Measurements from ENCODE around the gene GALNT17.
"Not testable (repeated sequence)": the region's sequence is repeated elsewhere in the genome, so short reads cannot be mapped to it uniquely, and the experiment has no call there.

GALNT17 gene

GRCh38 chr7:71584256-71584655 is 452.3 kb downstream of the GALNT17 start:
- no peak for DNase-seq

GRCh38 chr7:71591876-71592275 is 459.9 kb downstream of the GALNT17 start:
- DNase-seq: no peak

GRCh38 chr7:71592388-71592787 is 460.4 kb downstream of the GALNT17 start:
- not testable (repeated sequence) for DNase-seq

GRCh38 chr7:71594736-71595135 is 462.8 kb downstream of the GALNT17 start:
- no peak for DNase-seq

GRCh38 chr7:71595176-71595575 is 463.2 kb downstream of the GALNT17 start:
- no peak for DNase-seq

DNA sequence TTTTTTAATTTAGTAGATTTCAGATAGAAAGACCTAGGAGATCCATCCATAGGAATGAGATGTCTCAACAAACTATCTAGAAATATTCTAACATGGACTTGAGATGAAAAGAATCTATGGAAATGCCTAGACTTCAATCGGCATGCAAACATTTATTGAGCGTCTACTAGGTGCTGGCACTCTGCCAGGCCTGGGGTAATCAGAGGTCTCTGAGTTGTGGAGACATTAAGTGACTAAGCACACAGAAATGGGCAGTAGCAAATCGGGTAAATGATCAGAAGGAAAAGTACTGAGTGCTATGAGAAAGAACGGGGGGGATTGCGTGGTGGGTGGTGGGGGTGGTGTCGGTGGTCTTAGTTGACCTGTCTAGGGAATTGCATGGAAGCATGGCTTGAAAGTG is 466.6 kb downstream of the GALNT17 start:
- DNase-seq: no peak

GRCh38 chr7:71601851-71602250 is 469.9 kb downstream of the GALNT17 start:
- DNase-seq: no peak

GRCh38 chr7:71604818-71605414 is 473.0 kb downstream of the GALNT17 start:
- no peak for DNase-seq

DNA sequence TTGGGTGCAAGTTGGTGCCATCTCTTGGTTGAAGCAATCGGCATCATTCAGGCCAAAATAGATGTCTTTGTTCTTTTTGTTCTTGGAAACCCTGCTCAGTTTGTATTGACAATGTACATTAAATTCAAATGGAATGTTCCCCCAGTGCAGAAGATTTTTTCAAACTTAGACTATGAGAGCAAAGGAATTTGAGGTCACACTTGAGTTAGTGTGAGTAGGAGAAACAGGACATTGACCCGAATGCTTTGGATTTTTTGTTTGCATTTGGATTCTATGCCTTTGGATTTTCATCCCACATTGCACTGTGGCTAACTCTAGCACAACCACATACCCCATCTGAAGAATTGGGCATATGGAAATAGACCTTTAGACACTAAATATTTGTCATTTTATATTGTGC is 480.0 kb downstream of the GALNT17 start:
- DNase-seq: no peak

DNA sequence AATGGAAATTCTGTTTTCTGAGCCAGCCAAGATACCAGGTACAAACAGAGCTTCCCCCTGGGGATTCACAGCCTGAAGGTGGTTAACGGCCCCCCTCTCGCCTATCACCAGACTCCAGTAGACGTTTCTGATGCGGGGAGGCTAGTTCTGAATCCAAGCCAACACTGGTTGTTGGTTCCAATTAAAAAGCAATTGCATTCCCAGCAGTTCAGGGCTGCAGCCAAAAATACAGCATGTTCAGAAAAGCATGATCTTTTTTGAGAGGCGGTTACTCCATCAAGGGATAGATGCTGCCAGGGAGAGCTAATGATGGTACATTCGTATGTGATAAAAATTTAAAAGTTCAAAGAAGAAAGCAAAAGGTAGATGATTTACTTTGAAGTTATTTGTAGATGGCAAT is 481.0 kb downstream of the GALNT17 start:
- no peak for DNase-seq

DNA sequence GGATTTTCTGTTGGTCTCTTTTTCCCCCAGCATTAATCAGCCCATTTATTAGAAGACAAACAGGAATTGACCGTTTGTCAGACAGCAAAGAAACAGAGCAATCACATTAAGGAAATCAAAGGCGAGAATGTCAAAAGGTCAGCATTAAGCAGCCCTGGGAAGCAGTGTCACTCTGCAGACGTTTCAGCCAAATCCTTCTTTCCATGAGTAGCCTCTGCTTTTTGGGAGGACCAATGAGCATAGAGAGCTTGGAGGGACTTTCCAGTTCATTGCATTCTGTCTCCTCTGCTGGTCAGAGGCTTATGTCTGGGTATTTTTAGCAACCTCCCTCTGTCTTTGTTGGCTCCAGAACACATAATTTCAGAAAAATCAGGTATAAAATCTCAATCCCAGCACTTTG is 481.4 kb downstream of the GALNT17 start:
- DNase-seq: no peak

- no peak for DNase-seq
Measured at GRCh38 chr7:71615017-71615416, 483.1 kb downstream of the GALNT17 start.

- DNase-seq: no peak
Measured at GRCh38 chr7:71616217-71616616, 484.3 kb downstream of the GALNT17 start.

DNA sequence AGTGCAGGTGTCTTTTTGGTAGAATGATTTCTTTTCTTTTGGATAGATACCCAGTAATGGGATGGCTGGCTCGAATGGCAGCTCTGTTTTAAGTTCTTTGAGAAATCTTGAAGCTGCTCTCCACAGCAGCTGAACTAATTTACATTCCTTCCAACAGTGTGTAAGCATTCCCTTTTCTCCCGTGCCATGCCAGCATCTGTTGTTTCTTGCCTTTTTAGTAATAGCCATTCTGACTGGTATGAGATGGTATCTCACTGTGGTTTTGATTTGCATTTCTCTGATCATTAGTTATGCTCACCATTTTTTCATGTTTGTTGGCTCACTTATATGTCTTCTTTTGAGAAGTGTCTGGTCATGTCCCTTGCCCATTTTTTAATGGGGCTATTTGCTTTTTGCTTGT is 486.3 kb downstream of the GALNT17 start:
- no peak for DNase-seq

DNA sequence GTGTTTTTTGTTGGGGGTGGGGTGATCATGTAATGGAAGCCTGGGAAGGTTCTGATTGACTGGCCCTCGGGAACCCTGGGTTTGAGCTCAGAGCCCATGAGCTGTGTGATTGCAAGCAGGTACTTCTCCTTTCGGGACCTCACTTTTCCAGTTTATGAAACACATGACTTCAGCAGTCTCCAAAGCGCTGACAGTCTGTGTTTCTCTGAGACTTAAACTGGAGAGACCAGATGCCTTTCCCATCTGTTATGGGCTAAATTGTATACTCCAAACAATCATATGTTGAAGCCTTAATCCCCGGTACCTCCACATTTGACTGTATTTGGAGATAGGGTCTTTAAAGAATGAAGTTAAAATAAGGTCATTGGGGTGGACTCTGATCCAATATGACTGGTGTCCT is 493.6 kb downstream of the GALNT17 start:
- no peak for DNase-seq

GRCh38 chr7:71626206-71626605 is 494.3 kb downstream of the GALNT17 start:
- DNase-seq: no peak

GRCh38 chr7:71627651-71628050 is 495.7 kb downstream of the GALNT17 start:
- DNase-seq: no peak

DNA sequence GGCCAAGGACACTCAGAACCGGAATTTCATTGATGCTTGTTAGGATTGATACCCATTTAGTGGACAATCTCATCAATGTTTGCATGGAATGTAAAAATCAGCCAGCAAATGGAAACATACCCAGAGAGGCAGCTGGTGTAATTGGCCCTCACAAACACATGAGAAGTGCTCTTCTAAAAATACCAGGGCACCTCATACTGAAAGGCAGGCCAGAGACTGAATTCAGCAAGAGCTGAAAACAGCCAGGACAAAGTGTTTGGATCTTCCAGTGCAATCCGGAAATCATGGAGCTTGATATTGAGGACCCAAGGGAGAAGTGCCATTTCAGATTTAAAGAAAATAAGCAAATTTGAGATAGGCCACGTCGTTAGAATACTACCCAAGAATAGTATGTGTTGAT is 498.6 kb downstream of the GALNT17 start:
- no peak for DNase-seq

DNA sequence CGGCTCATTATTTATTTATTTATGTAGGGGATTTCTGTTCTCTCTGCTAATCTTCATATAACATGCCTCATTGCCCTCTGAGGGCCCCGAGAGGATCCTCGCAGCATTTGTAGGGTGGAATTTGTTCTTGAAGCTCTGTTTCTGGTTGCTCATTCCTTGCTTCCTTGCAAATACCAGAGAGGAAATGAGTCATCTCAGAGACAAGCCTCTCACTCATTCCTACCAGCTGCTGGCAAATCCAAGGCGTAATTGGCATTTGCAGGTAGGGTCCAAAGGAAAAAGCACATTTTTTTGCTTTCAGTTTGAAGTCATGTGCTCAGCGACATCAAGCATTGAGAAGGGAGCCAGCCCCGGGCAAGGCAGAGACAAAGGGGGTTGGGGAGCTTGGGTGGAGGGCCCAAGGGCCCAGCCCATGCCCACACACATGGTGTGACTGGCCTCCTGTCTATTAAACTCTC is 501.6 kb downstream of the GALNT17 start:
- DNase-seq: no peak

DNA sequence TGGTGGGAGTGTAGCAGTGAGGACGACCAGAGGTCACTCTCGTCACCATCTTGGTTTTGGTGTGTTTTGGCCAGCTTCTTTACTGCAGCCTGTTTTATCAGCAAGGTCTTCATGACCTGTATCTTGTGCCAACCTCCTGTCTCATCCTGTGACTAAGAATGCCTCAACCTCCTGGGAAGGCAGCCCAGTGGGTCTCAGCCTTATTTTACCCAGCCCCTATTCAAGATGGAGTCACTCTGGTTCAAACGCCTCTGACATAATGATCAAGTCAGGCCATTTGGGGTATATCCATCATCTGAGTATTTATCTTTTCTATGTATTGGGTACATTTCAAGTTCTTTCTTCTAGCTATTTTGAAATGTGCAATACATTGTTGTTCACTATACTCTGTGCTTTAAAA is 503.9 kb downstream of the GALNT17 start:
- DNase-seq: not testable (repeated sequence)

- no peak for DNase-seq
Measured at GRCh38 chr7:71636329-71636728, 504.4 kb downstream of the GALNT17 start.

DNA sequence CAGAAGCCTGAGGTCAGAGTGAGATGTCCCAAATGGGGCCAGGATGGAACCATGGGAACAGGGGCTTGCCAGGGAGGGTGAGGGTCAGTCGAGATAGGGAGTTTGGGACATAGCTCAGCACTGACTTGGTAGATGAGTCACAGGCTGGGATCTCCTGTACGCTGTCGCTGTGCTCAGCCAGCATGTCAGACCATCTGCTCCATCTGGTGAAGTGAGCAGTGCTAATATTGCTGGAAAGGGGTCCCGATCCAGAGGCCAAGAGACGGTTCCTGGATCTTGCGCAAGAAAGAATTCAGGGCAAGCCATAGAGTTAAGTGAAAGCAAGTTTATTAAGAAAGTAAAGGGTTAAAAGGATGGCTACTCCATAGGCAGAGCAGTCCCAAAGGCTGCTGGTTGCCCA is 505.6 kb downstream of the GALNT17 start:
- DNase-seq: no peak

GRCh38 chr7:71638108-71638507 is 506.2 kb downstream of the GALNT17 start:
- no peak for DNase-seq

DNA sequence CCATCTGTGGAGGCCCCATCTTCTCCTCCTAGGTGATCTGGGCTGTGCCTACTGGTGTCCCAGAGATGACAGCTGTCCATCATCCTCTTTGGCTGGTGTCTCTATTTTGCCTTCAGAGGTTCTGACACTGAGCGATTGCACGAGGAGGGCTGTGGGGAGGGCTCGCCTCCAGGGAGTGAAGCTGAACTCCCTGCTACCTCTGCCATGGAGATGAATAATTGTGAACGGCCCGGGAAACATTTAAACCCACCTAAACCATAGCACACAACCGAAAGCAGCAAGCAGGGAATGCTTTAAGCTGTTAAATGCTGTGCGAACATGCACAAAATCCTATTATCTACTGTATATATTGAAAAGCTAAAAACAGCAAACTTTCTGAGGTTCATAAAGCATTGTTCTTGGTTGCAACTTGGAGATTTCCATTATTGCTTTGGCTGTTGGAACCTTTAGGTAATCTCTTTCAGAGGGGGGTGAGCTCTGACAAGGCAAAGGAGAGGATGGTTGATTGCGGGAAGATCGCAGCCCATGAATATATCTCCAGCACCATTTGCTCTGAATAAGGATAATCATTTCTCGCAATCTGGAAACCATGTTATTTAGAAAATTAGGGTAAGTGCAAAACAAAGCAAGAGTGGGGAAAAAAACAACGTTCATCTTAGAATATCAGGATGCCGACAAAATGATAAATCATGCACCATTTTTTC is 507.6 kb downstream of the GALNT17 start:
- no peak for DNase-seq

- DNase-seq: not testable (repeated sequence)
Measured at GRCh38 chr7:71643031-71643430, 511.1 kb downstream of the GALNT17 start.
